SH-SY5Y (cell line): ENCODE data around the gene LNX2.

ENCODE experiments used
- GATA2 ChIP-seq: IDR thresholded peaks from 2 replicates; pipeline ENCODE4 v1.6.1; 2011; ENCODE audit warnings: mild to moderate bottlenecking, low read depth, low read length
- GATA3 ChIP-seq: IDR thresholded peaks from 2 replicates; pipeline ENCODE4 v1.6.1; 2011; ENCODE audit warnings: low read depth, mild to moderate bottlenecking, low read length, moderate library complexity

- no peak for TF ChIP-seq GATA2
- no peak for TF ChIP-seq GATA3
Measured at GRCh38 chr13:27624071-27624470, 3.7 kb upstream of the LNX2 start.
